Prostate gland (tissue), 2 donors: Measurements from ENCODE around the gene CREBL2.

ENCODE experiments used
- POLR2A ChIP-seq: fragments of 450-650 bp; IDR thresholded peaks from one replicate; pipeline ENCODE4 v1.6.1; 2016; ENCODE audit warnings: antibody characterized with exemption, mild to moderate bottlenecking
- POLR2AphosphoS5 ChIP-seq: sonication (generic); formaldehyde crosslinking; IDR thresholded peaks from one replicate; pipeline ENCODE4 v1.6.1; 2017; ENCODE audit warnings: antibody characterized with exemption
- TF ChIP-seq, protein P1 (sequence below), 4 experiments: fragments of 200-600 bp in 2 of 4; fragments of 450-650 bp in 2 of 4; sonication (generic) in 2 of 4; IDR thresholded peaks; 1 replicate in 3 of 4; 2 replicates in 1 of 4; pipeline ENCODE4 v1.5.1; 2016 to 2019; ENCODE audit warnings: antibody characterized with exemption in 4 of 4, mild to moderate bottlenecking in 2 of 4, moderate library complexity in 2 of 4

DNA sequence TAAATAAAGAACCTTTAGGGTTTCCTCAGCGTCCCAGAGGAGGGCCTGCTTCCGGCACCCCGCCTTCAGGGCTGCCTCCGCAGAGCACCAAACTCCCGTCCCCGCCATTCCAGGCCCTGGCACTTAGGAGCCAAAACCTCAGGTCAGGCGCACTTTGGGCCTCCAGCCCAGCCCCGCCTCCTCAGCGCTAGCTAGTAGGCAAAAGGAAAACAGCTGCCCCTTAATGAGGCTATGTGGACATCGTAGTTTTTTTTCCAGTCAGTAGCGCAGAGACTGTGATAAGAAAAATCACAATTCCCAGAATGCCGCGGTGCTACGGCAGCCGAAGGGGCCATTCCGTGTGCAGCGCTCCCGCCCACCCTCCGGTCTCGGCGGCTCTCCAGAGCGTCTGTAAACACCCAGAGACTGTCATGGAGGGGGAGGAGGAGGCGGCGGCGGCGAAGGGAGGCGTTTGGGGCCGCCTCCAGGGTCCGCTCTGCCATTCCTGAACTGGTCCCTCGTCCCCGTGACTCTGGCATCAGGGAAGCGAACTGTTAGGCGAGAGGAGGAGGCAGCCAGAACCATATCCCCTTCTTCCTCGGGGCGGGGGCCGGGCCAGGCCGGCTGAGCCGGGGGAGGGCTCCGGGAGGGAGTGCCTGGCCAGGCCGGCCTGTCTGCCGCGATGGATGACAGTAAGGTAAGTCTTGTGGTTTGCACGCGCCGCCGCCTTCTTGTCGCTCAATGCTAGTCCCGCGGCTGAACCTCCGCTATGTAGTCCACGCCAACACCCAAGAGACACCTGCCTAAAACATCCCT, at the start of gene CREBL2:
- peak; percentile 55 for TF ChIP-seq POLR2A
- peak; percentile 99 for TF ChIP-seq POLR2AphosphoS5
- TF ChIP-seq, protein P1, sequence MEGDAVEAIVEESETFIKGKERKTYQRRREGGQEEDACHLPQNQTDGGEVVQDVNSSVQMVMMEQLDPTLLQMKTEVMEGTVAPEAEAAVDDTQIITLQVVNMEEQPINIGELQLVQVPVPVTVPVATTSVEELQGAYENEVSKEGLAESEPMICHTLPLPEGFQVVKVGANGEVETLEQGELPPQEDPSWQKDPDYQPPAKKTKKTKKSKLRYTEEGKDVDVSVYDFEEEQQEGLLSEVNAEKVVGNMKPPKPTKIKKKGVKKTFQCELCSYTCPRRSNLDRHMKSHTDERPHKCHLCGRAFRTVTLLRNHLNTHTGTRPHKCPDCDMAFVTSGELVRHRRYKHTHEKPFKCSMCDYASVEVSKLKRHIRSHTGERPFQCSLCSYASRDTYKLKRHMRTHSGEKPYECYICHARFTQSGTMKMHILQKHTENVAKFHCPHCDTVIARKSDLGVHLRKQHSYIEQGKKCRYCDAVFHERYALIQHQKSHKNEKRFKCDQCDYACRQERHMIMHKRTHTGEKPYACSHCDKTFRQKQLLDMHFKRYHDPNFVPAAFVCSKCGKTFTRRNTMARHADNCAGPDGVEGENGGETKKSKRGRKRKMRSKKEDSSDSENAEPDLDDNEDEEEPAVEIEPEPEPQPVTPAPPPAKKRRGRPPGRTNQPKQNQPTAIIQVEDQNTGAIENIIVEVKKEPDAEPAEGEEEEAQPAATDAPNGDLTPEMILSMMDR (IDR thresholded peaks at IDR 0.05): peak in 1 of 4 experiments; percentile 14
